K562 (cell line): ENCODE measurements around the gene PLD5. TPM values are rescaled to one million over a fixed set of nuclear protein-coding genes. Genes with fewer than 3 reads are reported as not detected.

ENCODE experiments used
- ATAC-seq: fragments of 200-7000 bp; cut with Tn5 transposase; 3 replicates; pipeline ENCODE4 v1.9.1; 2020; ENCODE audit warnings: moderate library complexity
- BruUV-seq: library from RNA; stranded (reverse); fragments of 400-500 nt; replicated peaks from 2 replicates; lab custom pipeline; 2021; lab: Mats Ljungman, UMichigan
- CTCF ChIA-PET: fragments of 300-600 bp; formaldehyde crosslinking; extraction: SDS; loops from one replicate; lab custom pipeline; 2021; ENCODE audit warnings: low intra/inter-chr PET ratio; lab: Yijun Ruan, JAX
- POLR2A ChIA-PET: fragments of 300-600, 350-650 bp; sonication (Branson Sonifier 250); formaldehyde crosslinking; extraction: SDS; loops from one replicate; lab custom pipeline; 2021; ENCODE audit warnings: antibody characterized with exemption, inconsistent platforms; lab: Yijun Ruan, JAX
- DNase-seq, 4 experiments: peaks; one replicate each; pipeline versions ENCODE4 v3.0.0 to v3.0.0-alpha.2; 2011 to 2018; ENCODE audit warnings: low spot score in 3 of 4, mixed read lengths in 3 of 4; ENCODE audit errors: extremely low read depth in 1 of 4
- FAIRE-seq: peaks from 2 replicates; lab custom pipeline; 2011; peaks lifted over from hg19 to GRCh38; lab: Jason Lieb, UNC
- H2AFZ ChIP-seq: 2 replicates; pipeline ENCODE4 v1.6.0; 2011; ENCODE audit warnings: low read depth, low read length, control low read depth, inconsistent platforms
- H3K27ac ChIP-seq: fragments of 200-600 bp; 3 replicates; pipeline ENCODE4 v1.8.0; 2011; ENCODE audit warnings: low read depth, mild to moderate bottlenecking, control low read depth, inconsistent platforms, low read length, moderate library complexity, mixed read lengths; ENCODE audit errors: extremely low read depth
- H3K27me3 ChIP-seq, 2 experiments: fragments of 300-600 bp in 1 of 2; 2 replicates in 1 of 2; 3 replicates in 1 of 2; pipeline versions ENCODE4 v1.6.0 to v1.8.0; 2011; ENCODE audit warnings: inconsistent platforms in 2 of 2, low read length in 2 of 2, mild to moderate bottlenecking in 1 of 2, mixed read lengths in 1 of 2, moderate library complexity in 1 of 2; ENCODE audit not compliant: control insufficient read depth in 2 of 2, insufficient read depth in 2 of 2
- H3K36me3 ChIP-seq: fragments of 300-600 bp; 3 replicates; pipeline ENCODE4 v1.8.0; 2011; ENCODE audit warnings: mild to moderate bottlenecking, low read length, inconsistent platforms; ENCODE audit not compliant: control insufficient read depth, insufficient read depth
- H3K4me1 ChIP-seq, 2 experiments: fragments of 200-600 bp in 1 of 2; replicated peaks in 1 of 2; 2 replicates in 1 of 2; 3 replicates in 1 of 2; pipeline versions ENCODE4 v1.5.1 to v1.8.0; 2011; ENCODE audit warnings: inconsistent platforms in 2 of 2, low read length in 2 of 2, mild to moderate bottlenecking in 1 of 2, mixed read lengths in 1 of 2, moderate library complexity in 1 of 2; ENCODE audit not compliant: control insufficient read depth in 2 of 2, insufficient read depth in 2 of 2
- H3K4me2 ChIP-seq: 2 replicates; pipeline ENCODE4 v1.6.1; 2011; ENCODE audit warnings: low read length, control low read depth, inconsistent platforms, mixed read lengths; ENCODE audit not compliant: insufficient read depth
- H3K4me3 ChIP-seq: fragments of 200-600 bp; sonication (generic), shearing (Covaris generic); 2 replicates; pipeline ENCODE4 v1.5.1; 2016; ENCODE audit warnings: control low read depth, inconsistent platforms
- H3K79me2 ChIP-seq: fragments of 200-600 bp; 3 replicates; pipeline ENCODE4 v1.8.0; 2011; ENCODE audit warnings: low read length, inconsistent platforms; ENCODE audit not compliant: control insufficient read depth, insufficient read depth
- H3K9ac ChIP-seq, 2 experiments: 2 replicates each; pipeline versions ENCODE4 v1.6.0 to v1.6.1; 2011; ENCODE audit warnings: low read depth in 2 of 2, low read length in 2 of 2, control low read depth in 1 of 2, inconsistent platforms in 1 of 2, mild to moderate bottlenecking in 1 of 2, mixed read lengths in 1 of 2; ENCODE audit not compliant: insufficient read depth in 1 of 2
- H3K9me1 ChIP-seq: one replicate; pipeline ENCODE4 v1.6.0; 2011; ENCODE audit warnings: inconsistent platforms, mild to moderate bottlenecking, low read length, moderate library complexity; ENCODE audit not compliant: control insufficient read depth, insufficient read depth
- H3K9me3 ChIP-seq: replicated peaks from 2 replicates; pipeline ENCODE4 v1.5.1; 2011; ENCODE audit warnings: low read depth, low read length, inconsistent platforms; ENCODE audit not compliant: control insufficient read depth, insufficient read depth
- H4K20me1 ChIP-seq: replicated peaks from 2 replicates; pipeline ENCODE4 v1.6.1; 2011; ENCODE audit warnings: low read length, inconsistent platforms, mixed read lengths; ENCODE audit not compliant: control insufficient read depth, insufficient read depth
- FOXJ3 ChIP-seq: sonication (generic); formaldehyde crosslinking; IDR thresholded peaks from 2 replicates; pipeline ENCODE4 v1.4.0; 2020; ENCODE audit warnings: mild to moderate bottlenecking, missing genetic modification reagents
- FOXK2 ChIP-seq, 2 experiments: fragments of 450-650 bp; IDR thresholded peaks in 1 of 2; conservative IDR thresholded peaks in 1 of 2; 2 replicates each; pipeline ENCODE4 v1.6.1; 2016; ENCODE audit warnings: low read depth in 2 of 2, mild to moderate bottlenecking in 1 of 2
- HDAC3 ChIP-seq: fragments of 450-650 bp; IDR thresholded peaks from 2 replicates; pipeline ENCODE4 v1.6.1; 2018; ENCODE audit warnings: borderline replicate concordance, mild to moderate bottlenecking, moderate library complexity; ENCODE audit not compliant: partially characterized antibody
- HMGXB4 ChIP-seq: sonication (generic); formaldehyde crosslinking; IDR thresholded peaks from 2 replicates; pipeline ENCODE4 v1.8.1; 2023; ENCODE audit warnings: mild to moderate bottlenecking, missing genetic modification reagents
- HOMEZ ChIP-seq: fragments of 250-450 bp; sonication (Bioruptor Pico); IDR thresholded peaks from 2 replicates; pipeline ENCODE4 v1.4.0; 2020; ENCODE audit warnings: mild to moderate bottlenecking, moderate library complexity
- NCOA2 ChIP-seq, 2 experiments: fragments of 450-650 bp; IDR thresholded peaks; 2 replicates each; pipeline ENCODE4 v1.6.1; 2018; ENCODE audit warnings: mild to moderate bottlenecking in 2 of 2, moderate library complexity in 1 of 2; ENCODE audit not compliant: partially characterized antibody in 2 of 2
- NCOA6 ChIP-seq: fragments of 450-650 bp; IDR thresholded peaks from 2 replicates; pipeline ENCODE4 v1.6.1; 2017; ENCODE audit warnings: mild to moderate bottlenecking
- SRSF1 ChIP-seq: fragments of 200-400 bp; formaldehyde crosslinking; IDR thresholded peaks from 2 replicates; pipeline ENCODE4 v1.6.1; 2017; ENCODE audit warnings: mild to moderate bottlenecking, low read depth, low read length, moderate library complexity
- UBTF ChIP-seq, 2 experiments: IDR thresholded peaks; 2 replicates each; pipeline ENCODE4 v1.6.1; 2012; ENCODE audit warnings: improper control_type of control experiment in 2 of 2, low read depth in 2 of 2, low read length in 2 of 2, borderline replicate concordance in 1 of 2
- ZBED1 ChIP-seq: IDR thresholded peaks from 2 replicates; pipeline ENCODE4 v1.6.1; 2014
- ZNF445 ChIP-seq: fragments of 250-450 bp; sonication (Bioruptor Pico); IDR thresholded peaks from 2 replicates; pipeline ENCODE4 v1.4.0; 2020; ENCODE audit warnings: low read depth, mild to moderate bottlenecking, moderate library complexity
- ZNF707 ChIP-seq: fragments of 250-450 bp; sonication (Bioruptor Pico); conservative IDR thresholded peaks from 2 replicates; pipeline ENCODE4 v1.8.0; 2022; ENCODE audit warnings: inconsistent platforms, mild to moderate bottlenecking, moderate library complexity
- ZNF778 ChIP-seq: fragments of 450-650 bp; formaldehyde crosslinking; IDR thresholded peaks from 2 replicates; pipeline ENCODE4 v1.4.0; 2020; ENCODE audit warnings: mild to moderate bottlenecking, moderate library complexity
- WGBS: fragments of 100-300 bp; shearing (Covaris generic); methylation state at CpG from one replicate; pipeline ENCODE4 v1.1.6; 2016; ENCODE audit warnings: low coverage, mixed read lengths; ENCODE audit not compliant: insufficient coverage; ENCODE audit errors: missing lambda C conversion rate; 5-methylcytosine and 5-hydroxymethylcytosine counted together
- in situ Hi-C: fragments of 300-500 bp; cut with MboI; formaldehyde crosslinking; loops from 4 replicates; pipeline ENCODE4 v1.15.0; 2018; ENCODE audit warnings: inconsistent platforms, mixed read lengths
- intact Hi-C: fragments of 100-400 bp; cut with micrococcal nuclease; formaldehyde crosslinking; loops from 2 replicates; pipeline ENCODE4 v1.14.2; 2022
- polyA plus RNA-seq, 8 experiments: library from polyadenylated mRNA; depleted of rRNA in 4 of 8; stranded (reverse) in 5 of 8; unstranded in 3 of 8; fragments of >200 nt; fragmentation: Nextera tagmentation in 2 of 8; fragmentation: Illumina TruSeq in 1 of 8; extraction: Ambion mirVana in 2 of 8; extraction: Trizol in 1 of 8; gene quantifications; 2 replicates each; pipeline versions ENCODE4 v1.2.1 to v1.2.3, GENCODE V29; 2011 to 2014; ENCODE audit warnings: inconsistent platforms in 1 of 8, missing spikeins in 1 of 8
- total RNA-seq, 7 experiments: library from RNA; depleted of rRNA in 6 of 7; stranded (reverse); fragments of >200 nt in 6 of 7; fragmentation: Illumina TruSeq in 2 of 7; extraction: Trizol in 2 of 7; gene quantifications; 2 replicates each; pipeline versions ENCODE4 v1.2.1 to v1.2.3, GENCODE V29; 2011 to 2021; ENCODE audit warnings: low replicate concordance in 1 of 7
- TF ChIP-seq, protein P1 (sequence below): fragments of 250-450 bp; sonication (Bioruptor Pico); IDR thresholded peaks from 2 replicates; pipeline ENCODE4 v1.9.0; 2021; ENCODE audit warnings: mild to moderate bottlenecking
- TF ChIP-seq, protein P2 (sequence below): sonication (generic); formaldehyde crosslinking; IDR thresholded peaks from 2 replicates; pipeline ENCODE4 v1.8.1; 2023; ENCODE audit warnings: mild to moderate bottlenecking, missing genetic modification reagents

Gene PLD5
- total and polyA plus RNA-seq, 9 of the 15 experiments (the other 6 are each of a cell fraction or from before 2014, with no cell fraction given) = not detected

DNA sequence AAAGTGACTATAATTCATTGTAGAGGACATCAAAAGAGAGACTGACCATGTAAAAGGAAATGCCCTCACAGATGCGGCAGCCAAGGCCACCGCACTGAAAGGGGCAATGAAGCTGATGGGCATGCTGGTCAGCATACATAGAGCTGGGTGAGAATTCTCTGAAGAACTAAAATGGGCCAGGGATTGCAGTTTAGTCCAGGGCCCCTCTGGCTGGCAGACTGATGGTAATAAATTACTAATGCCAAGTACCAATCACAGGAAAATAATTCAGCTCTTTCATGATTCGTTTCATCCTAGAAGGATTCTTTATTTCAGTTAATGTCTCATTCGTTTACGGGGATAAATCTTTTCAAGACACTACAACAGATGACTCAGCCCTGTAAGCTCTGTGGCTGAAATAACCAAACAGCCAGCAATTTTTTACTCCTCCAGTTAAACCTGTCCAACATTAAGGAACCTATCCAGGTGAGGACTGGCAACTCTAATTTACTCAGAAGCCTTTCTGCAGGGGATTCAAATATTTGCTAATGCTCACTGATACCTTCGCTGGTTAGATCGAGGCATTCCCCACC lies 468.7 kb downstream of the PLD5 start:
- ATAC-seq = no peak
- no peak for FAIRE-seq
- Histone ChIP-seq H3K4me1 (peaks cover 0 to 4% of the 10 kb centered on the region in 2 experiments; a peak in 1 of 5 replicates), H3K79me2 (no peaks in the 10 kb centered on the region), H3K9me3 (no peaks in the 10 kb centered on the region), H4K20me1 (no peaks in the 10 kb centered on the region), H3K9ac (no peak overlapping the region), H3K4me2 (no peak overlapping the region), H3K36me3 (no peaks in the 10 kb centered on the region), H3K9me1 (no peaks in the 10 kb centered on the region), H3K27ac (no peak overlapping the region), H2AFZ (no peak overlapping the region), H3K4me3 (no peak overlapping the region), H3K27me3 (peaks cover 0 to 18% of the 10 kb centered on the region in 2 experiments; a peak in 2 of 5 replicates)
- intact Hi-C loops = no loop called here
- ChIA-PET POLR2A (interaction anchor here (1.8 kb wide), 1 partner anchor 9 kb away, joined by 3 read pairs; no protein-coding TSS in a partner anchor), CTCF (interaction anchor here (0.6 kb wide), 2 partner anchors 58 to 79 kb away, joined by 3 read pairs; no protein-coding TSS in a partner anchor)
- TF ChIP-seq FOXK2 (conservative IDR thresholded peaks at IDR 0.05 in 1 of 2, IDR thresholded peaks at IDR 0.05 in 1 of 2; ENCODE audit: low read depth in 2 of 2) = no peak
- TF ChIP-seq HMGXB4 (CRISPR knock-in tag) = no peak
- no peak for TF ChIP-seq ZNF778 (CRISPR knock-in tag)
- TF ChIP-seq FOXJ3 (CRISPR knock-in tag) = no peak
- no peak for TF ChIP-seq ZNF707 (CRISPR knock-in tag)
- no peak for TF ChIP-seq ZNF445 (CRISPR knock-in tag)
- no peak for TF ChIP-seq ZBED1
- TF ChIP-seq NCOA2 (IDR thresholded peaks at IDR 0.05; ENCODE audit: partially characterized antibody in 2 of 2) = no peak
- no peak for TF ChIP-seq SRSF1
- no peak for TF ChIP-seq HOMEZ (CRISPR knock-in tag)
- TF ChIP-seq, protein P1, sequence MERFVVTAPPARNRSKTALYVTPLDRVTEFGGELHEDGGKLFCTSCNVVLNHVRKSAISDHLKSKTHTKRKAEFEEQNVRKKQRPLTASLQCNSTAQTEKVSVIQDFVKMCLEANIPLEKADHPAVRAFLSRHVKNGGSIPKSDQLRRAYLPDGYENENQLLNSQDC = no peak
- no peak for TF ChIP-seq HDAC3
- TF ChIP-seq NCOA6 = no peak
- no peak for TF ChIP-seq UBTF (IDR thresholded peaks at IDR 0.05; ENCODE audit: borderline replicate concordance in 1 of 2, low read depth in 2 of 2, low read length in 2 of 2)
- TF ChIP-seq, protein P2, sequence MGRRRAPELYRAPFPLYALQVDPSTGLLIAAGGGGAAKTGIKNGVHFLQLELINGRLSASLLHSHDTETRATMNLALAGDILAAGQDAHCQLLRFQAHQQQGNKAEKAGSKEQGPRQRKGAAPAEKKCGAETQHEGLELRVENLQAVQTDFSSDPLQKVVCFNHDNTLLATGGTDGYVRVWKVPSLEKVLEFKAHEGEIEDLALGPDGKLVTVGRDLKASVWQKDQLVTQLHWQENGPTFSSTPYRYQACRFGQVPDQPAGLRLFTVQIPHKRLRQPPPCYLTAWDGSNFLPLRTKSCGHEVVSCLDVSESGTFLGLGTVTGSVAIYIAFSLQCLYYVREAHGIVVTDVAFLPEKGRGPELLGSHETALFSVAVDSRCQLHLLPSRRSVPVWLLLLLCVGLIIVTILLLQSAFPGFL (CRISPR knock-in tag) = no peak
- under 1% methylated on average over 7 of the region's 7 CpGs for WGBS
- no peak for DNase-seq
- in situ Hi-C loops = no loop called here
- no TSS peak for BruUV-seq
